ENCODE results near the gene HRCT1.
"Not testable (repeated sequence)": the region's sequence is repeated elsewhere in the genome, so short reads cannot be mapped to it uniquely, and the experiment has no call there.

The HRCT1 gene

DNA sequence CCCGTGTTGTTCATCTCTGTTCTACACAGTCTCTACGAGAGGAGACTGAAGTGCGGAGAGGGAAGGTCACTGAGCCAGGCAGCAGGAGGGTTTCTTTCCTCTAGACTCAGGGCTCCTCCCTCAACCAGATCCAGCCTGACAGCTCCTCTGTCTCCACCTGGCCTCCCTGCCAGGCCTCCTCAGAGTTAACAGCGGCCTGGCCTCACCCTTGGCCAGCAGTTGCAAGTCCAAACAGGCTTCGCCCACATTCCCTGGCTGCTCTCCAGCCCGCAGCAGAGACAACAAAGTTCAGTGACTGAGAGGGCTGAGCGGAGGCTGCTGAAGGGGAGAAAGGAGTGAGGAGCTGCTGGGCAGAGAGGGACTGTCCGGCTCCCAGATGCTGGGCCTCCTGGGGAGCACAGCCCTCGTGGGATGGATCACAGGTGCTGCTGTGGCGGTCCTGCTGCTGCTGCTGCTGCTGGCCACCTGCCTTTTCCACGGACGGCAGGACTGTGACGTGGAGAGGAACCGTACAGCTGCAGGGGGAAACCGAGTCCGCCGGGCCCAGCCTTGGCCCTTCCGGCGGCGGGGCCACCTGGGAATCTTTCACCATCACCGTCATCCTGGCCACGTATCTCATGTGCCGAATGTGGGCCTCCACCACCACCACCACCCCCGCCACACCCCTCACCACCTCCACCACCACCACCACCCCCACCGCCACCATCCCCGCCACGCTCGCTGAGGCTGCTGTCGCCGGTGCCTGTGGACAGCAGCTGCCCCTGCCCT is at the start of gene HRCT1:
Gene HRCT1 (plus strand): TSS at position 291 of the 768 bp plus-strand sequence. CDS start 86 bp downstream, at position 377.
- no peak for DNase-seq (ENCODE audit: low read depth)

DNA sequence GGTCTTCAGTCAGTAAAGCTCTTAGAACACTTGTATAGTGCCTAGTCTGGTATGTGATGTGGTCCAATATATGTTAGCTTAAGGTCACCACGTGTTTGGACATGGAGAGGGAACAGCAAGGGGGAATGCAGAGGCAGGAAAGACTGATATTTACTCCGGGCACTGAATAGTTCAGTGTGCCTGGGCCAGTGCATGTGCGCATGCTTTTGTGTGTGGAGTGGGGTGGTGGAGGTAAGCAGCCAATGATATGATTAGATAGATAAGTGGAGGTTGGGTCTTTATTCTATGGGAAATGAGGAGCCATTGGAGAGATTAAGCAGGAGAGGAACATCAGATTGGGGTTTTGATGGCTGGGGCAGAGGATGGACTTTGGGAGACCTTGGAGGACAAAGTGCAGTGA is 49.8 kb upstream of the HRCT1 start:
- DNase-seq (ENCODE audit: low read depth) = no peak

DNA sequence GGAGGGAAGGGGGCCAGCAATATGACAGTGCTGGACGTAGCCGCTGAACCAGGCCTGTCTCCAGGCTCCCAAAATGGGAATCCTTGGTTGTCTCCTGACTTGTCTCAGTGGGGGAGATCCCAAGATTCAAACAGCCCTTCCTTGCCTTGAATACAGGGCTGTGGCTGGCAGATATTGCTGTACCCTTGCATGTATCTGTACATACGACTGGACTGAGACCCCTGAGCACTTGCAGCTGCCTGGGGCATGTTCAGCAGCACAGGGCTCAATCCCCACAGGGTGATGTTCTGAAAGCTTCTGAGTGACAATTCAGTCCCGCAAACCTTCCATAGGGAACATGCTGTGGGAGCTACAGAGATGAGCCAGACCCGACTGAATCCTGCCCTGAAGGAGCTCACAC is 49.1 kb upstream of the HRCT1 start:
- no peak for DNase-seq (ENCODE audit: low read depth)

DNA sequence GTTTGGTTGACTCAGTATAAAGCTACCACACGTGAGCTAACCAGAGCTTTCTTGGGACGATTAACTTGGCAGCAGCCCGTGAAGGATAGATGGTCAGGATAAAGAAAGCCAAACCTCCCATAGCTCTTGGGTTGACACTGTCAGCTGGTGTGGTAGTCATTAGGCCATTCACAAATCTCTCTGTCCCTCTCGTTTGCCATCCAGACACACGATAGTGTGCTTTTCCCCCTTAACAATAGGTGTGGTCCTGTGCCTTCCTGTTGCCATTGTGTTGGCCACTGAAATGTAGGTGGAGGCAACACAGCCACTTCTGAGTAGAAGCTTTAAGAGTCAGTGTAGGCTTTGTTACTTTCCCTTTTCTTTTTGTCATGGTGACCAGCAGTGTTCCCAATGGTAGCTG is 47.5 kb upstream of the HRCT1 start:
- no peak for DNase-seq (ENCODE audit: low read depth)

- no peak for DNase-seq (ENCODE audit: low read depth)
Measured at GRCh38 chr9:35859310-35859989, 46.6 kb upstream of the HRCT1 start.

DNA sequence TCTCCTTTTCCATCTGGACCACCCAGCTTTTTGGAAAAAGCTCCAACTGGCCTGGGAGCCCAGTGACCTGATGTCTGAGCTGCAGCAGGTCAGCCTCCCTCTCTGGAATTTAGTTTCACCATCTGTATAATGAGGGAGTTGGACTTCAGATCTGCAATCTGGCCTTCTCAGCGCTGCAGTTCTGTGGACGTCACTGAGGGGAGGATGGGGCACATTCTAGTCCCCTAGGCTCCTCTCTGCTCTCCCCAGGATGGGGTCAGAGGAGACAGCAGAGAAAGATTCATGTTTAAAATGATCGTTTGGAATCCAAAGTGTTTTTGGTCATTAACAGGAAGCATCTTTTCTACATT is 46.0 kb upstream of the HRCT1 start:
- no peak for DNase-seq (ENCODE audit: low read depth)

DNA sequence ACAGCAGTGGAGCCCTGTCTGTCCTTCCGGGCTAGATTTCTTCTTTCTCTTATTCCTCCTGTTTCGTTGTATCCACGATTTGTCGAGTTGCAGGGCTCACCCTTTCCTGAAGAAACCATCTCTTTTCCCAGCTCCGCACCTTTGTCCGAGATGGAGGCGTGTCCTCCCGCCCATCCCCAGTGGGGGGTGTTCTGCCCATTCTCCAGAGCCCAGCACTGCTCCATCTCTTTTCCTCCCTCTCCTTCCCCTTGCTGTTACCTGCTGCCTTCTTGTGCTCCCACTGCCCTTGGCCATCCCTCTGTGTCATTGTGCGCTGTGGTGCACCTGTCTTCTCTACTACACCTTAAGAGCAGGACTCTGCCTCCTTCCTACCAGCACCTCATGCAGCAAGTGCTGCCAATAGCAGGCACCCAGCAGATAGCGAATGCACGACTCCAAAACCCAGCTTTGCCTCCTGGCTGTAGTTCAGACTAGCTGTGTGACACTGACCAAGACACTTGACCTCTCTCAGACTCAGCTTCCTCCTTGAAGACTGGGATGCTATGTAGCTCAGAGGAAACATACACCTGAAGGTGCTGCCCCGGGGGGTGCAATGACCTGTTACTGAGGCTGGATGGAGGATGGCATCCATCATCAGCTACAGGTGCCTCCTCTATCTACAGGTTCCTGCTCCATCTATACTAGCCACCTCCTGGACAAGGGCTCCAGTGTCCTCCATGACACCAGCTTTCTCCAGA is 44.7 kb upstream of the HRCT1 start:
- no peak for DNase-seq (ENCODE audit: low read depth)

GRCh38 chr9:35862328-35862727 is 43.7 kb upstream of the HRCT1 start:
- DNase-seq (ENCODE audit: low read depth) = no peak

DNA sequence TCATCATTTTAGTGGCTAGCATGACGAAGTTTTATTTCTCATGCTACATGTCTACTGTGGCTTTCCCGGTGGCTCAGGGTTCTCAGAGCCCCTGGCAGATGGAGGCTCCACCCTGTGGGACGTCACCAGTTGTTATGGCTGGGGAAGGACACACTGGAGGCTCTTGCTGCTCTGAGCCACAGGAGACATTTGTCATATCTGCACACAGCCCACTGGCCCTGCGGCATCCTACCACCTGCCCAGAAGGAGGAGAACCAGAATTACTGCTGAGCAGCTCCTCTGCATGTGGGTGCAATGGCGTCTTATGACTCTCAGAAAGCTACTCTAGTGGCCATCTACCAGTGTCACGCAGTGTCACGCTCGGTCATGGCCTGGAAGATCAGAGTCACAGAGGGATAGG is 42.4 kb upstream of the HRCT1 start:
- DNase-seq (ENCODE audit: low read depth) = no peak

- DNase-seq (ENCODE audit: low read depth) = no peak
Measured at GRCh38 chr9:35864695-35865255, 41.2 kb upstream of the HRCT1 start.

DNA sequence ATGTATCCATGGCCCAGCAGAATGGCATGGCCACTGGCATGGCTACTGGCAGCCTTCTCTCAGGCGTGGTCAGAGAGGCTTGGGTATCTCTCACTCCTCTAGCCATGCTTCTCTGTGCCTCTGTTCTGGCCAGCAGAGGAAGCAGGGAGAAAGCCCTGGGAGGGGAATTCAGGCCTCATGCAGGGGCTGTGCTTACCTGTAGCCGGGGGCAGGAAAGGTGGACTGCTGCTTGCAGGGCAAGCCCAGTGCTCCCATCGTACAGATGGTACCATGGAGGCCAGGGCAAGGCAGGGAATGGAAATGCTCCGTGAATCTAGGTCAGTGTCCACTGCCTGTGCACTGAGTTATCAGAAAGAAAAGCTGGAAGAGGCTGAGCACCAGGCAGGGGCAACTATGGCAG is 38.5 kb upstream of the HRCT1 start:
- no peak for DNase-seq (ENCODE audit: low read depth)

- DNase-seq (ENCODE audit: low read depth) = no peak
Measured at GRCh38 chr9:35868933-35869332, 37.1 kb upstream of the HRCT1 start.

DNA sequence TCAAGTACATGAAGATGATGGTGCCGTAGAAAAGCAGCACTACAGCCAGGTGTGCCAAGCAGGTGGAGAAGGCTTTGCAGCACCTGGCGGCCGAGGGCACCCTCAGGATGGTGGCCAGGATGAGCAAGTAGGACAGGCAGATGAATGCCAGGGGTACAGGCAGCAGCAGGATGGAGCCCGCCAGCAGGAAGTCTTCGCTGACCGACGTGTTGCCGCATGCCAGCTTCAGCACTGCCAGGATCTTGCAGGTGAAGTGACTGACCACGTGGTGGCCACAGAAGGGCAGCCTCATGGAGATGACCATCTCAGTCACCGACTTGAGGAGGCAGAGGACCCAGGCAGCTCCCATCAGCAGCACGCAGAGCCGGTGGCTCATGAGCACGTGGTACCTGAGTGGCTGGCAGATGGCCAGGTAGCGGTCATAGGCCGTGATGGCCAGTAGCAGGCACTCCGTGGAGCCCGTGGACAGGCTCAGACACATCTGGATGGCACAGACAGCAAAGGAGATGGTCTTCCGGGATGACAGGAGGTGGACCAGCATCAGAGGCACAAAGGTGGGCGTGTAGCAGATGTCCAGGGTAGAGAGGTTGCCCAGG is 36.3 kb upstream of the HRCT1 start:
- no peak for DNase-seq (ENCODE audit: low read depth)

DNA sequence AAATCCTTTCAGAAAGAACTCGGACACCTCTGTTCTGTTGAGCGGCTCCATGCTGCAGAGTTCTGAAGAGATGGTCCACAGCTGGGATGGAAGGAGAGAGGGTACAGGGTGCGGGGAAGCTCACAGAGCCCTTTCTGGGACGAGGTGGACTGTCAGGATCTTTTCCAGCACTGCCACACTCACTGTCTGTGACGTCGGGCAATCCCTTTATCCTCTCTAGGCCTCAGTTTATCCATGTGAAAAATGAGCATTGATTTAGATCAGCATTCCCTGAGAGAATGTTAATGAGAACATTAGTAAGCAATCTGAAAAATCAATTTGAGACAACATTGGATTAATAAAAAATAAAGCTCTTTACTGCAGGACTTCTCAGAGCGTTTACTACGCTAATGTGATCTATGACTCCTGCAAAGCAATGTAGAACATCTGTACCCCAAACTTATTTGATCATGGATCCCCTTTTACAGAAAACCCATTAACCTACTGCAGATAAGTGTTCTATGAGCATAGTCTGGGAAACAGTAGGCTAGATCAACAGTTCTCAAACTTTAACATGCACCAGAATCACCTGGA is 35.6 kb upstream of the HRCT1 start, which contains the start of gene OR13J1:
Gene OR13J1 (minus strand): TSS at position 51 of the 573 bp plus-strand sequence. CDS start 0 bp downstream, at position 51.
- DNase-seq (ENCODE audit: low read depth) = no peak

DNA sequence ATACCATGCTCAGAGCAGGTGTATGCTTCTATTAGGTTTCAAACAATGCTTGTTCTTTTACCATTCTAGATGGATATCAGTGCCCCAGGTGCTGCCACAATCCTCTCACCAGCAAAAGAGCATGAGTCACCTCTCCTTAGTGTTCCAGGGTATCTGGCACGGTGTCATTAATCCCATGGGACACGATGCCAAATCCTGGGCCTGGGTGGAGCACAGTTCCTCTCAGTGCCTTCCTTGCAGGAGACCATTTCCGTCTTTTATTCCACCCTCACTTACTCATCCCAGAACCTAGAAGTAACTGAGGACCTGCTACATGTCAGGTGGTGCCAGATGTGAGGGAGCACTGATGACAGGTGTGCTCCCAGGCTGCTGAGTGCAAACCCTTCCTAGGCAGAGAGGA is 34.5 kb upstream of the HRCT1 start:
- no peak for DNase-seq (ENCODE audit: low read depth)

DNA sequence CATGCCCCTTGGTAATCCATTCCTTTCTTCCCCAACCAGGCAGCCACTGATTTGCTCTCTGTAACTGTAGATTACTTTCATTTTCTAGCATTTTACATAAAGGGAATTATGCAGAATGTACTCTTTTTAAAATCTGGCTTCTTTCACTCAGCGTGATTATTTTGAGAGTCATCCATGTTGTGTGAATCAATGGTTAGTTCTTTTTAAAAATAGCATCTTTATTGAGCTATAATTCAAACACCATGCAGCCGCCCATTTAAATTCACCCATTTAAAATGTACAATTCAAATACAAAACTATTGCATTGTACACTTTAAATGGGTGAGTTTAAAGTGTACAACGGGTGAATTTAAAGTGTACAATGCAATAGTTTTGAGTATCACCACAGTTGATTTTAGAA is 33.5 kb upstream of the HRCT1 start:
- no peak for DNase-seq (ENCODE audit: low read depth)

DNA sequence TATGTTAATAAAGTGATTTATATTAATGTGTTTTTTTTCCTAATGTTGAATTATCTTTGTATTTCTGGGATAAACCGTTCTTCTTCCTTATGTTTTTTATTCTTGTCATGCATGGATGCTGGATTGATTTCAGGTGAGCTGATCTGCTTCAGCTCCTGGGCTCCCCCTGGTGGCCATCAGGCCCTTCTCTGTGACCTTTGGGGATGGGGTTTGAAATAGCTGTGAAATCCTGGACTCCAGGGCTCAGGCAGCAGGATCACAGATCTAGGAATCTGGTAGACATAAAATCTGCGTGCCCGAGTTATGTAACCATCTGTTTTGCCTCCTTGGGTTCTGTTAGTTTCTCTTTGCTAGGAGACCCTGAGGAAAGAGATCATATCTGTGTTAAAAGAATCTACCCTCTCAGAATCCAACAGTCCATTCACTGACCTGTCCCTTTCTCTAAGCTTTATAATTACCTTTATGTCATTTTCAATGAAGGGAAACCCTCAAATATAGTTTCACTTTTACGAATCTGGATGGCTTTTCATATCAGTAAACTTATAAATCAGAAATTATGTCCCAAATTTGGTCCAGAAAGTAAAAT is 23.6 kb upstream of the HRCT1 start:
- peak; percentile 76 for DNase-seq (ENCODE audit: low read depth)

GRCh38 chr9:35882996-35883395 is 23.0 kb upstream of the HRCT1 start:
- no peak for DNase-seq (ENCODE audit: low read depth)

DNA sequence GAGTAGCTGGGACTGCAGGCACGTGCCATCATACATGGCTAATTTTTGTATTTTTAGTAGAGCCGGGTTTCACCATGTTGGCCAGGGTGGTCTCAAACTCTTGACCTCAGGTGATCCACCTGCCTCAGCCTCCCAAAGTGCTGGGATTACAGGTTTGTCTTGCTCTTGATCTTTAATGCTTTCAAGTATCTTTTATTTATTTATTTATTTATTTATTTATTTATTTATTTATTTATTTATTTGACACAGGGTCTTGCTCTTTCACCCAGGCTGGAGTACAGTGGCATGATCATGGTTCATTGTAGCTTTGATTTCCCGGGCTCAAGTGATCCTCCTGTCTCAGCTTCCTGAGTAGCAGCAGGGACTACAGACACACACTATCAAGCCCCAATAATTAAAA is 21.1 kb upstream of the HRCT1 start:
- DNase-seq (ENCODE audit: low read depth) = not testable (repeated sequence)

DNA sequence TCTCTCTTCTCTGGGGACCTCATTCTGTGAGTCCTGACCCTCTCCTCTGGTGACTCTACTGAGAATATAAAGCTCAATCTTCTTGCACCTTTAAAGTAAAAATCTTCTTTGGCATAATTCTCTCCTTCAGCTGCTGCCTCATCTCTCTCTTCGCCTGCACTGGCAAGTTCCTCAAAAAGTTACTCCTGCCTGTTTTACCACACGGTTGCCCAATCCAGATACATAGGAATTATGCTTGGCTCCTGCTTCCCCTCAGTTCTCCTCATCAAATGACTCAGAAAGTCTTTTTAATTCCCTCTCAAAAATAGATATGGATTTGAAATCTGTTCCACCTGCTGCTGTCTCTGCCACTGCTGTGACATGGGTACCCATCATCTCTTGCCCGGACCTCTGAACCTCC is 14.4 kb upstream of the HRCT1 start:
- DNase-seq (ENCODE audit: low read depth) = no peak

GRCh38 chr9:35892051-35892450 is 14.0 kb upstream of the HRCT1 start:
- DNase-seq (ENCODE audit: low read depth) = no peak

DNA sequence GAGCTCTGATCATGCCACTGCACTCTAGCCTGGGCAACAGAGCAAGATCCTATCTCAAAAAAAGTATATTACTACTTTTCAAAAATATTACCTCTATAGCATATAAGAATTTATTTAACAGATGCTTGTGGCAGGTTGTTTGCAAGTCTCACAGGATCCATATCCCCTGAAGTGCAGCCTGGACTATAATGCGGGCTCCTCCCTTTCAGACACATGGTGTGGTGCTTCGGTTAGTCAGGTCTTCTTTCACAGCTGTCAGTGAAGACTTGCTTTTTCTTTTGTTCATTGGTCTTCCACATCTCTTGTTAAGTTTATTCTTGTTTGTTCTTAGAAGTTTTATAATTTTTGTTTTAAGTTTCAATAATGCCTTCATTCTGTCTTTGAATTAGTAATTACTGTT is 9.4 kb upstream of the HRCT1 start:
- DNase-seq (ENCODE audit: low read depth) = no peak

Measured in stimulated activated CD8-positive, alpha-beta memory T cell treated with anti-CD3 and anti-CD28 coated beads, Interleukin-12 subunit alpha, Interleukin-12 subunit beta, amount 100 ng/mL, for 1 hour (primary cell).